ENCODE data around the gene NAMPT.

The NAMPT gene

DNA sequence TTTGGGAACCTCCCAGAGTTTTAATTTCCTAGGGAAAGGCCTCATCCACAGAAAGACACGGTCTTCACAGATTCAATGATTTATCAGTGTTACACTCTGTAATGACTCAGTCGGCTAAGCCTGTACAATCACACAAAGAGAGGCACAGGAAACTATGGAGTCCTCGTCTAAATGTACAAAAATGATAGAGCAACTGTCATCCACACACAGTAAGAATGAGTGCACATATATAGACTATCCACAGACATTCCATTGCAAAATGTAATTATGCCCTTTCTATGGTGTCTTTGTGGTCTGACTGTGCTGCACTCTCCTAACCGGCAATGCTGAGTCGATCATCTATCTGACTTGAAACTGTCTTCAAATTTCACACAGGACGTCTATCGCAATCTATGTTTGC, 3.5 kb upstream of the NAMPT start:
- DNase-seq (ENCODE audit: low spot score): no peak
- in situ Hi-C loops (cut with MboI; ENCODE audit: low pct_unique_long_range_greater_than_20kb, low sequenced_read_pairs, unreplicated experiment): no loop called here
- TF ChIP-seq, protein P1, sequence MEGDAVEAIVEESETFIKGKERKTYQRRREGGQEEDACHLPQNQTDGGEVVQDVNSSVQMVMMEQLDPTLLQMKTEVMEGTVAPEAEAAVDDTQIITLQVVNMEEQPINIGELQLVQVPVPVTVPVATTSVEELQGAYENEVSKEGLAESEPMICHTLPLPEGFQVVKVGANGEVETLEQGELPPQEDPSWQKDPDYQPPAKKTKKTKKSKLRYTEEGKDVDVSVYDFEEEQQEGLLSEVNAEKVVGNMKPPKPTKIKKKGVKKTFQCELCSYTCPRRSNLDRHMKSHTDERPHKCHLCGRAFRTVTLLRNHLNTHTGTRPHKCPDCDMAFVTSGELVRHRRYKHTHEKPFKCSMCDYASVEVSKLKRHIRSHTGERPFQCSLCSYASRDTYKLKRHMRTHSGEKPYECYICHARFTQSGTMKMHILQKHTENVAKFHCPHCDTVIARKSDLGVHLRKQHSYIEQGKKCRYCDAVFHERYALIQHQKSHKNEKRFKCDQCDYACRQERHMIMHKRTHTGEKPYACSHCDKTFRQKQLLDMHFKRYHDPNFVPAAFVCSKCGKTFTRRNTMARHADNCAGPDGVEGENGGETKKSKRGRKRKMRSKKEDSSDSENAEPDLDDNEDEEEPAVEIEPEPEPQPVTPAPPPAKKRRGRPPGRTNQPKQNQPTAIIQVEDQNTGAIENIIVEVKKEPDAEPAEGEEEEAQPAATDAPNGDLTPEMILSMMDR (IDR thresholded peaks at IDR 0.05; ENCODE audit: extremely low read depth, insufficient read depth, missing control alignments): no peak

DNA sequence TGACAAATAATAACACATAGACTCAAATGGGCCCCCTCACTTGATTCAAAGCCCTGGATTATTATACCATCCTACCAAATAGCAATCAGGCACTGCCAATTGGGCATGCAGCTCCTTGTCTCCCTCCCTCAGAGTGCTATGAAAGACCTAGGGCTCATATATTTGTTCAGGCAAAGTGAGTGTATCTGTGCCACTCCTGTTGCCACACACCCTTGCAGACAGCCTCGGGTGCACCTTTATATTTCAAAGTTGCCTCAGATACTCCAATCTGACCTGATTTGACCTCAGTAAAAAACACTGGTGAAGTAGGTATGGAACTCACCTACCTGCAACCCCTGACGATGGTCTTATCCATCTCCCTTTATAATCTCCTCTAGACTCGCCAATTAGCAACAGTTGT, 3.0 kb upstream of the NAMPT start:
- TF ChIP-seq, protein P1 (IDR thresholded peaks at IDR 0.05; ENCODE audit: extremely low read depth, insufficient read depth, missing control alignments): no peak
- in situ Hi-C loops (cut with MboI; ENCODE audit: low pct_unique_long_range_greater_than_20kb, low sequenced_read_pairs, unreplicated experiment): no loop called here
- no peak for DNase-seq (ENCODE audit: low spot score)

DNA sequence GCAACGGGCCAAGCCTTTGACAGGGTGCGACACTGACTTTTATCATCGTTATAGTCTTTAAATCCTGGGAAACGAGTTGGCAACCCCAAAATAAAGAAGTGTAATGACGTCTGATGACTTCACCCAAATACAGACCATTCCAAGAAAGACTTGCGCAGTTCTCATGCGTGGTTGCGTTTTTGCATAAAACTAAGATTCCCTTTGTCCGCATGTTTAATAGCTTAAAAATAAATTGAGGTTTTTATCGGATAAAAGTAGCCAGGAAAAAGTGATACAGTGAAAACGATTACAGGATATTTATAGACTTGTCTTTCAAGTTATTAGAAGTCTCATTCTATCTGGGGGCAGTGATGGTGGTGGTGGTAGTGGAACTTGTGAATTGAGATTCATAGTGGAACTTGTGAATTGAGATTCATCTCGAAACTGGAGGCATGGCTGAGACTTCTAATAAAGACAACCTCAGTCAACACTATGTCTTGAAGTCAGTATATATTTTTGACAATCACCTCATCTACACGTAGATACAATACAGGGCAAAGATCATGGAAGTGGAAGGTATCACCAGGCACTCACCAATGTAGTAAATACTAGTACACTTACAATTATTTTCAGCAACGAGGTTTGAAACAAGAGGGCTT, 1.2 kb upstream of the NAMPT start:
- peak; percentile 70 for DNase-seq (ENCODE audit: low spot score)
- in situ Hi-C loops (cut with MboI; ENCODE audit: low pct_unique_long_range_greater_than_20kb, low sequenced_read_pairs, unreplicated experiment): no loop called here
- TF ChIP-seq, protein P1 (IDR thresholded peaks at IDR 0.05; ENCODE audit: extremely low read depth, insufficient read depth, missing control alignments): no peak

DNA sequence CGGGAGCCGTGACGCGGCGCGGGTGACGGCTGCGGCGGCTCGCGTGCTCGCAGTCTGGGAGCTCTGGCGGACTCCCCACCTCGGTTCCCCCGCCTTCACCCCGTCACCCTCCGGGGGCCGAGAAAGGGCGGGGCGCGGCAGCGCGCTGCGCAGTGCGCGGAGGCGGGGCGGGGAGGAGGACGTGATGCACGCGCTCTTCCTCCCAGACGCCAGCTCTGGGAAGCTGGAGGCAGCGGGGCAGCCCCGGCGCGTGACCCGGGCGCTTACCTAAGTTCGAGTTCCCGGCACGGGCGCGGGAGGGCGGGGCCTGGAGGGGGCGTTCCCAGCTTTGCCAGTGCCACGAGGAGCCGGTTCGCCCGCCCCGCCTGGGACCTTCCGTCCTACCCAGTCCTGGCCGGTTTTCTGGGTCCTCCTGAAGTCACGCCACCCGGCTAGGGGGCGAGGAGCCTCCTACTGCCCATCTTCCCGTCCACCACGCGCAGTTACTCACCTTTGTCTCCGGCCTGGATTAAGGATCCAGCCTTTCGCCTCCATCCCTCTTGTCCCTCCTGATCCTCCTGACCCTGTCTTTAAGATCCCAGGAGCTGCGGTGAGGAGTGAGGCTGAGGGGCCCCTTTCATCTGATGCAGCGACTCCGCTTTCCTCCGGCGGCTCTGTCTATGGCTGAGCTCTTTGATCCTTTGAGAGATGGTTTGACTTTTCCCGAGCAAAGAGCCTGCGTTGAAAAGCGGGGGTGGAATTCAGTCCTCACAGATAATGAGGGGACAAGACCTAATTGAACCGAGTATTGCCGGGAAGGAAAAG, 470 bp upstream of the NAMPT start:
- peak; percentile 94 for DNase-seq (ENCODE audit: low spot score)
- TF ChIP-seq, protein P1 (IDR thresholded peaks at IDR 0.05; ENCODE audit: extremely low read depth, insufficient read depth, missing control alignments): no peak
- in situ Hi-C loops (cut with MboI; ENCODE audit: low pct_unique_long_range_greater_than_20kb, low sequenced_read_pairs, unreplicated experiment): no loop called here

DNA sequence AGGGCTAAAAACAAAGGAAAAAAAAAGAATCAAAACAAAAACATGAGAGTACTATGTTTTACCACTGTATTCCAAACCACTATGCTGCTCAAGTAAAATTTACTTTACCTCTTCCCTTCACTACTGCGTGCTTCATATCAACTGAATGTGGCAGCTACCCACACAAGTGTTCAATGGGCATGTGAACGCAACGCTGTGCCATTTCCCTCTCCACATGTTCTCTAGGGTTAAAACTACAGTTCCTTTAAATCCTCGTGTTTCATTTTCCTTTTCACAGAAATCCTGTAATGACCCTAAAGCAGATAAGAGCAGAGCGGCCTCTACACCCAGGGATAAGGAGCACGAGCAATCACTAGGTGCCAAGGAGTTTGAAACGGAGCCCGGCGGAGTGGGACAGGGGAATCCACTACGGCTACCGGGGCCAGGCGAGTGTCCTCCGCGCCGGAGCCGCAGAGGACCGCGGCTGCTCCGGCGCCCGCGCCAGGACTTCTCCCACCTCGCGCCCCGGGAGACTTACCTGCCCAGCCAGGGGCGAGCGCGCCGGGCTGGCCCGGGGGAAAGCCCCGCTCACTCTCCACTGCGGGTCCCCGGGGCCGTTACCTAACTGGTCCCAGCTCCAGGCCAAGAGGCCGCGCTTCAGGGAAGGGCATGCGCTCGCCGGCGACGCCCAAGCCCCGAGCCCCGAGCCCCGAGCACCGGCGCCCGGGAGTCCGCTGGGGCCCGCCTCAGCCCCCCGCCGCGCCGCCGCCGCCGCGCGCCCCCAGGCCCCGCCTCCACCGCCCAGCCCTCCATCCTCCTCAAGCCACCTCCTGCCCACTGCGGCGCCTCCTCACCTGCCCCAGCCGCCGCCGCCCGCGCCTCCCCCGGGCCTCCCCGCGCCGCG, 711 bp downstream of the NAMPT start:
- DNase-seq (ENCODE audit: low spot score): peak; percentile 49
- in situ Hi-C loops (cut with MboI; ENCODE audit: low pct_unique_long_range_greater_than_20kb, low sequenced_read_pairs, unreplicated experiment): no loop called here

DNA sequence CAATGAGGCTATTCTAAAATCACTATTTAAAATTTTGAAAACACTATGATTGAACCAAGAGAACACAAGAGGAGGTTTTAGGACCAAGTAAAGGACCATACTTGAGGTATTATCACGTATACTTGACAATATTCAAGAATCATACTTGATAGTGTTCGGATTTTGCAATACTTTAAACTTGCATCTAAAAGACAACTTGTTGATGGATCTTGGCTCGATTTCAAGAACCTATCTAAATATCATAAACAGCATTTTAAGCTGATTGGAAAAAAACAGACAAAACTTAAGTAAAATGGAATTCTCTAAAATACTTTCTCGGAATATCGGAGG, 1.3 kb downstream of the NAMPT start:
- TF ChIP-seq, protein P1 (IDR thresholded peaks at IDR 0.05; ENCODE audit: extremely low read depth, insufficient read depth, missing control alignments): no peak
- no peak for DNase-seq (ENCODE audit: low spot score)
- in situ Hi-C loops (cut with MboI; ENCODE audit: low pct_unique_long_range_greater_than_20kb, low sequenced_read_pairs, unreplicated experiment): no loop called here

More for the DNA sequence above, 711 bp downstream of the NAMPT start:
- TF ChIP-seq, protein P1 (IDR thresholded peaks at IDR 0.05; ENCODE audit: extremely low read depth, insufficient read depth, missing control alignments): no peak
